Measurements from ENCODE around the gene GTF2F2. TPM values are rescaled to one million over a fixed set of nuclear protein-coding genes. Genes with fewer than 3 reads are reported as not detected.

The GTF2F2 gene
- total and polyA plus RNA-seq, 9 of the 15 experiments (the other 6 are each of a cell fraction or from before 2014, with no cell fraction given): 19.7 to 44.8 (median 32.4) TPM

DNA sequence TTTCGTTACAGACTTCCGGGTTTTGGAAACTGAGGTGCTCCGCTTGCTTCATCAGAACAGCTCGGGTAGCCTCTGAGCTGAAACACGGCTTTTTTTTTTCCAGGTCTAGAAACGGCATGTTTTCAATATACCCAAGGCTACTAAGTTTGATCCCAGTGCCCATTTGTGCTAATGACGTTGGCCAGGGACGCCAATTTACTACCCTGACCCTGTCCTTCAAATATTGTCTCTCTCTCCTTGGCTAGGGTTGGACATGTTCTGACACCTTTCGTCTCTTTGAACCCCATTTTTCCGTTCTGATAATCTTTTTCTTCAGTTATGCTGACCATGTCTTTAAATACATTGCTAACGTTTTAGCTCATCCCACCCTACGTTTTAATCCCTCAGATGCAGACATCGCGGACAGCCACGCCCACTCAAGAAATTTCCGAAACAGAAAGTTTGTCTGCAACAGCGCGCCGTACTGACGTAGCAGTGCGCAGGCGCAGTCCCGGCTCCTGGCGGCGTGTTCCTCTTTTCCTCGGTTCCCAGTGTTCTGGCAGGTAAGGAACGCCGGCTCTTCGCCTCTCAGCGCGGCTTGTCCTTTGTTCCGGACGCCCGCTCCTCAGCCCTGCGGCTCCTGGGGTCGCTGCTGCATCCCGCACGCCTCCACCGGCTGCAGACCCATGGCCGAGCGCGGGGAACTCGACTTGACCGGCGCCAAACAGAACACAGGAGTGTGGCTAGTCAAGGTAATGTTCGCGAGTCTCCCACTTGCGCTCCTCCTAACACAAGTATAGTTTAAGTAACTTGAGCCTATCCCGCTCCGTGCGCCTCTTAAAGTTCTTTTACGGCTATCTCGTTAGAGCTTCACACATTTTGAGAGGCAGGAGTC is at the start of gene GTF2F2 (continued):
- TF ChIP-seq, protein P1, sequence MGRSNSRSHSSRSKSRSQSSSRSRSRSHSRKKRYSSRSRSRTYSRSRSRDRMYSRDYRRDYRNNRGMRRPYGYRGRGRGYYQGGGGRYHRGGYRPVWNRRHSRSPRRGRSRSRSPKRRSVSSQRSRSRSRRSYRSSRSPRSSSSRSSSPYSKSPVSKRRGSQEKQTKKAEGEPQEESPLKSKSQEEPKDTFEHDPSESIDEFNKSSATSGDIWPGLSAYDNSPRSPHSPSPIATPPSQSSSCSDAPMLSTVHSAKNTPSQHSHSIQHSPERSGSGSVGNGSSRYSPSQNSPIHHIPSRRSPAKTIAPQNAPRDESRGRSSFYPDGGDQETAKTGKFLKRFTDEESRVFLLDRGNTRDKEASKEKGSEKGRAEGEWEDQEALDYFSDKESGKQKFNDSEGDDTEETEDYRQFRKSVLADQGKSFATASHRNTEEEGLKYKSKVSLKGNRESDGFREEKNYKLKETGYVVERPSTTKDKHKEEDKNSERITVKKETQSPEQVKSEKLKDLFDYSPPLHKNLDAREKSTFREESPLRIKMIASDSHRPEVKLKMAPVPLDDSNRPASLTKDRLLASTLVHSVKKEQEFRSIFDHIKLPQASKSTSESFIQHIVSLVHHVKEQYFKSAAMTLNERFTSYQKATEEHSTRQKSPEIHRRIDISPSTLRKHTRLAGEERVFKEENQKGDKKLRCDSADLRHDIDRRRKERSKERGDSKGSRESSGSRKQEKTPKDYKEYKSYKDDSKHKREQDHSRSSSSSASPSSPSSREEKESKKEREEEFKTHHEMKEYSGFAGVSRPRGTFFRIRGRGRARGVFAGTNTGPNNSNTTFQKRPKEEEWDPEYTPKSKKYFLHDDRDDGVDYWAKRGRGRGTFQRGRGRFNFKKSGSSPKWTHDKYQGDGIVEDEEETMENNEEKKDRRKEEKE (IDR thresholded peaks at IDR 0.05; ENCODE audit: borderline replicate concordance in 1 of 2, control insufficient read depth in 1 of 2, low read depth in 2 of 2, low read length in 1 of 2): no peak
- TF ChIP-seq PTTG1 (tag; IDR thresholded peaks at IDR 0.05; ENCODE audit: low read depth) (no peak), HDAC8 (tag; IDR thresholded peaks at IDR 0.05) (no peak), CBFB (CRISPR knock-in tag; IDR thresholded peaks at IDR 0.05) (no peak), CREB1 (IDR thresholded peaks at IDR 0.05) (peak; percentile 85), CREB1 (CRISPR knock-in tag; IDR thresholded peaks at IDR 0.05) (peak; percentile 86), BDP1 (IDR thresholded peaks at IDR 0.05; ENCODE audit: insufficient read depth, insufficient read length) (no peak), ATF1 (CRISPR knock-in tag; IDR thresholded peaks at IDR 0.05) (peak; percentile 32; the same call in 1 of the 2 replicates), ATF1 (tag; IDR thresholded peaks at IDR 0.05) (peak; percentile 96), CHD4 (IDR thresholded peaks at IDR 0.05; ENCODE audit: insufficient read depth, insufficient replicate concordance, low read depth, low read length, poor library complexity, severe bottlenecking) (no peak), EP300 (IDR thresholded peaks at IDR 0.05; ENCODE audit: low read length) (no peak), TEAD2 (tag; IDR thresholded peaks at IDR 0.05) (no peak), ZNF431 (CRISPR knock-in tag; IDR thresholded peaks at IDR 0.05) (no peak), TBL1XR1 (IDR thresholded peaks at IDR 0.05; ENCODE audit: low read length in 2 of 2) (no peak), RBFOX2 (IDR thresholded peaks at IDR 0.05; ENCODE audit: low read depth, low read length) (peak; percentile 87), TCF7 (IDR thresholded peaks at IDR 0.05; ENCODE audit: borderline replicate concordance) (no peak)
- TF ChIP-seq, protein P2, sequence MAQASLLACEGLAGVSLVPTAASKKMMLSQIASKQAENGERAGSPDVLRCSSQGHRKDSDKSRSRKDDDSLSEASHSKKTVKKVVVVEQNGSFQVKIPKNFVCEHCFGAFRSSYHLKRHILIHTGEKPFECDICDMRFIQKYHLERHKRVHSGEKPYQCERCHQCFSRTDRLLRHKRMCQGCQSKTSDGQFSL (CRISPR knock-in tag; IDR thresholded peaks at IDR 0.05): no peak
- TF ChIP-seq, protein P2 (tag; IDR thresholded peaks at IDR 0.05): no peak
- TF ChIP-seq, protein P3, sequence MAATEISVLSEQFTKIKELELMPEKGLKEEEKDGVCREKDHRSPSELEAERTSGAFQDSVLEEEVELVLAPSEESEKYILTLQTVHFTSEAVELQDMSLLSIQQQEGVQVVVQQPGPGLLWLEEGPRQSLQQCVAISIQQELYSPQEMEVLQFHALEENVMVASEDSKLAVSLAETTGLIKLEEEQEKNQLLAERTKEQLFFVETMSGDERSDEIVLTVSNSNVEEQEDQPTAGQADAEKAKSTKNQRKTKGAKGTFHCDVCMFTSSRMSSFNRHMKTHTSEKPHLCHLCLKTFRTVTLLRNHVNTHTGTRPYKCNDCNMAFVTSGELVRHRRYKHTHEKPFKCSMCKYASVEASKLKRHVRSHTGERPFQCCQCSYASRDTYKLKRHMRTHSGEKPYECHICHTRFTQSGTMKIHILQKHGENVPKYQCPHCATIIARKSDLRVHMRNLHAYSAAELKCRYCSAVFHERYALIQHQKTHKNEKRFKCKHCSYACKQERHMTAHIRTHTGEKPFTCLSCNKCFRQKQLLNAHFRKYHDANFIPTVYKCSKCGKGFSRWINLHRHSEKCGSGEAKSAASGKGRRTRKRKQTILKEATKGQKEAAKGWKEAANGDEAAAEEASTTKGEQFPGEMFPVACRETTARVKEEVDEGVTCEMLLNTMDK (IDR thresholded peaks at IDR 0.05; ENCODE audit: borderline replicate concordance, insufficient read depth, low read depth, low read length, poor library complexity, severe bottlenecking): no peak
- TF ChIP-seq, protein P4, sequence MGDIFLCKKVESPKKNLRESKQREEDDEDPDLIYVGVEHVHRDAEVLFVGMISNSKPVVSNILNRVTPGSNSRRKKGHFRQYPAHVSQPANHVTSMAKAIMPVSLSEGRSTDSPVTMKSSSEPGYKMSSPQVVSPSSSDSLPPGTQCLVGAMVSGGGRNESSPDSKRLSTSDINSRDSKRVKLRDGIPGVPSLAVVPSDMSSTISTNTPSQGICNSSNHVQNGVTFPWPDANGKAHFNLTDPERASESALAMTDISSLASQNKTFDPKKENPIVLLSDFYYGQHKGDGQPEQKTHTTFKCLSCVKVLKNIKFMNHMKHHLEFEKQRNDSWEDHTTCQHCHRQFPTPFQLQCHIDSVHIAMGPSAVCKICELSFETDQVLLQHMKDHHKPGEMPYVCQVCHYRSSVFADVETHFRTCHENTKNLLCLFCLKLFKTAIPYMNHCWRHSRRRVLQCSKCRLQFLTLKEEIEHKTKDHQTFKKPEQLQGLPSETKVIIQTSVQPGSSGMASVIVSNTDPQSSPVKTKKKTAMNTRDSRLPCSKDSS (IDR thresholded peaks at IDR 0.05; ENCODE audit: low read depth, partially characterized antibody): no peak
